ENCODE measurements around the gene SORCS2.

DNA sequence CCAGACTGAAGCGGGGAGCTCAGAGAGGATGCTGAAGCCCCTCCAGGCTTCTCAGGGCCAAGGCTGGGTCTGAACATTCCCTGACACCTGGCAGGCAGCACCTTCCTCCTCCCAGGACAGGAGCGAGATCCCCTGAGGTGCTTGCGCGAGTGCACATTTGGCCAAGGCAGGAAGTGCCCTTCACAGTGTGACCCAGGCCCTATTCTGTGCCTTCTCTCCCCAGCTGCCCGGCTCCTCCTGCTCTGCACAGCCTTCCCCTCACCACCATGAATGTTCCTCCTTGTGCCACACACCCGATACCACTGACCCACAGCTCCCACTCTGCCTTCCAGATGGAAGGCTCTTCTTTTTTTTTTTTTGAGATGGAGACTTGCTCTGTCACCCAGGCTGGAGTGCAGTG is 259.5 kb downstream of the SORCS2 start:
- TF ChIP-seq ZNF132 (tag by site-specific recombination; IDR thresholded peaks at IDR 0.05; ENCODE audit: borderline replicate concordance) (no peak), ZBTB7A (tag by site-specific recombination; IDR thresholded peaks at IDR 0.05; ENCODE audit: low read depth) (no peak), ZNF221 (tag by site-specific recombination; IDR thresholded peaks at IDR 0.05; ENCODE audit: borderline replicate concordance) (no peak), KLF1 (tag by site-specific recombination; IDR thresholded peaks at IDR 0.05) (no peak)
- TF ChIP-seq, protein P1, sequence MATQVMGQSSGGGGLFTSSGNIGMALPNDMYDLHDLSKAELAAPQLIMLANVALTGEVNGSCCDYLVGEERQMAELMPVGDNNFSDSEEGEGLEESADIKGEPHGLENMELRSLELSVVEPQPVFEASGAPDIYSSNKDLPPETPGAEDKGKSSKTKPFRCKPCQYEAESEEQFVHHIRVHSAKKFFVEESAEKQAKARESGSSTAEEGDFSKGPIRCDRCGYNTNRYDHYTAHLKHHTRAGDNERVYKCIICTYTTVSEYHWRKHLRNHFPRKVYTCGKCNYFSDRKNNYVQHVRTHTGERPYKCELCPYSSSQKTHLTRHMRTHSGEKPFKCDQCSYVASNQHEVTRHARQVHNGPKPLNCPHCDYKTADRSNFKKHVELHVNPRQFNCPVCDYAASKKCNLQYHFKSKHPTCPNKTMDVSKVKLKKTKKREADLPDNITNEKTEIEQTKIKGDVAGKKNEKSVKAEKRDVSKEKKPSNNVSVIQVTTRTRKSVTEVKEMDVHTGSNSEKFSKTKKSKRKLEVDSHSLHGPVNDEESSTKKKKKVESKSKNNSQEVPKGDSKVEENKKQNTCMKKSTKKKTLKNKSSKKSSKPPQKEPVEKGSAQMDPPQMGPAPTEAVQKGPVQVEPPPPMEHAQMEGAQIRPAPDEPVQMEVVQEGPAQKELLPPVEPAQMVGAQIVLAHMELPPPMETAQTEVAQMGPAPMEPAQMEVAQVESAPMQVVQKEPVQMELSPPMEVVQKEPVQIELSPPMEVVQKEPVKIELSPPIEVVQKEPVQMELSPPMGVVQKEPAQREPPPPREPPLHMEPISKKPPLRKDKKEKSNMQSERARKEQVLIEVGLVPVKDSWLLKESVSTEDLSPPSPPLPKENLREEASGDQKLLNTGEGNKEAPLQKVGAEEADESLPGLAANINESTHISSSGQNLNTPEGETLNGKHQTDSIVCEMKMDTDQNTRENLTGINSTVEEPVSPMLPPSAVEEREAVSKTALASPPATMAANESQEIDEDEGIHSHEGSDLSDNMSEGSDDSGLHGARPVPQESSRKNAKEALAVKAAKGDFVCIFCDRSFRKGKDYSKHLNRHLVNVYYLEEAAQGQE (tag by site-specific recombination; IDR thresholded peaks at IDR 0.05): no peak

All from HEK293 (cell line).